ENCODE data around the gene PKNOX2.

PKNOX2 gene

GRCh38 chr11:125275905-125276618 lies 111.5 kb downstream of the PKNOX2 start:
- Histone ChIP-seq H3K9me2 (replicated peaks; ENCODE audit: control insufficient read depth, low read length) (no peaks in the 10 kb centered on the region), H3F3A (ENCODE audit: control insufficient read depth, insufficient read depth) (no peaks in the 10 kb centered on the region), H3K36me3 (ENCODE audit: control insufficient read depth, low read length) (no peaks in the 10 kb centered on the region), H3K4me3 (ENCODE audit: low read length) (no peak overlapping the region), H3K79me2 (ENCODE audit: control insufficient read depth, low read length) (no peaks in the 10 kb centered on the region), H3K27me3 (ENCODE audit: control insufficient read depth, low read length) (peaks cover 4% of the 10 kb centered on the region; the same call in 1 of the 2 replicates), H3K27ac (ENCODE audit: low read depth, low read length) (no peak overlapping the region), H4K20me1 (ENCODE audit: control insufficient read depth, insufficient read depth, low read depth, low read length) (no peaks in the 10 kb centered on the region), H3K4me2 (ENCODE audit: low read length) (no peak overlapping the region), H3K4me1 (ENCODE audit: control insufficient read depth, low read length) (no peaks in the 10 kb centered on the region), H3K9me3 (ENCODE audit: control insufficient read depth, insufficient read depth, low read length) (no peaks in the 10 kb centered on the region)
- TF ChIP-seq CTCF (IDR thresholded peaks at IDR 0.05; ENCODE audit: low read depth, low read length, poor library complexity, severe bottlenecking) (no peak), EZH2phosphoT487 (IDR thresholded peaks at IDR 0.05; ENCODE audit: borderline replicate concordance, low read length) (no peak)

GRCh38 chr11:125276619-125276976 lies 112.0 kb downstream of the PKNOX2 start:
- Histone ChIP-seq H3F3A (ENCODE audit: control insufficient read depth, insufficient read depth) (no peaks in the 10 kb centered on the region), H3K36me3 (ENCODE audit: control insufficient read depth, low read length) (no peaks in the 10 kb centered on the region), H3K79me2 (ENCODE audit: control insufficient read depth, low read length) (no peaks in the 10 kb centered on the region), H3K9me2 (replicated peaks; ENCODE audit: control insufficient read depth, low read length) (no peaks in the 10 kb centered on the region), H3K27ac (ENCODE audit: low read depth, low read length) (no peak overlapping the region), H3K9me3 (ENCODE audit: control insufficient read depth, insufficient read depth, low read length) (no peaks in the 10 kb centered on the region), H3K4me1 (ENCODE audit: control insufficient read depth, low read length) (no peaks in the 10 kb centered on the region), H4K20me1 (ENCODE audit: control insufficient read depth, insufficient read depth, low read depth, low read length) (no peaks in the 10 kb centered on the region), H3K27me3 (ENCODE audit: control insufficient read depth, low read length) (peaks cover 4% of the 10 kb centered on the region; the same call in 1 of the 2 replicates), H3K4me3 (ENCODE audit: low read length) (no peak overlapping the region), H3K4me2 (ENCODE audit: low read length) (no peak overlapping the region)
- TF ChIP-seq CTCF (IDR thresholded peaks at IDR 0.05; ENCODE audit: low read depth, low read length, poor library complexity, severe bottlenecking) (no peak), EZH2phosphoT487 (IDR thresholded peaks at IDR 0.05; ENCODE audit: borderline replicate concordance, low read length) (no peak)

GRCh38 chr11:125279676-125280418 lies 115.3 kb downstream of the PKNOX2 start:
- Histone ChIP-seq H3K36me3 (ENCODE audit: control insufficient read depth, low read length) (no peaks in the 10 kb centered on the region), H3F3A (ENCODE audit: control insufficient read depth, insufficient read depth) (no peaks in the 10 kb centered on the region), H3K79me2 (ENCODE audit: control insufficient read depth, low read length) (no peaks in the 10 kb centered on the region), H3K4me1 (ENCODE audit: control insufficient read depth, low read length) (no peaks in the 10 kb centered on the region), H4K20me1 (ENCODE audit: control insufficient read depth, insufficient read depth, low read depth, low read length) (no peaks in the 10 kb centered on the region), H3K27ac (ENCODE audit: low read depth, low read length) (no peak overlapping the region), H3K4me2 (ENCODE audit: low read length) (no peak overlapping the region), H3K9me3 (ENCODE audit: control insufficient read depth, insufficient read depth, low read length) (no peaks in the 10 kb centered on the region), H3K27me3 (ENCODE audit: control insufficient read depth, low read length) (peaks cover 7% of the 10 kb centered on the region; the same call in 1 of the 2 replicates), H3K9me2 (replicated peaks; ENCODE audit: control insufficient read depth, low read length) (no peaks in the 10 kb centered on the region), H3K4me3 (ENCODE audit: low read length) (no peak overlapping the region)
- no peak for TF ChIP-seq EZH2phosphoT487 (IDR thresholded peaks at IDR 0.05; ENCODE audit: borderline replicate concordance, low read length)
- no peak for TF ChIP-seq CTCF (IDR thresholded peaks at IDR 0.05; ENCODE audit: low read depth, low read length, poor library complexity, severe bottlenecking)

Measured in DOHH2 (cell line).